Spinal cord (tissue), 10 donors: Measurements from ENCODE around the gene WTAP. TPM values are rescaled to one million over a fixed set of nuclear protein-coding genes. Genes with fewer than 3 reads are reported as not detected.

ENCODE experiments used
- DNase-seq, 6 donors: peaks; one replicate each; pipeline versions ENCODE4 v3.0.0 to v3.0.0-alpha.2; 2013 to 2015; ENCODE audit warnings: low spot score in 6 of 6, low read depth in 4 of 6
- H3K27ac ChIP-seq: one replicate; pipeline ENCODE4 v1.5.1; 2013; ENCODE audit warnings: low read depth, low read length, control low read depth
- H3K27me3 ChIP-seq: one replicate; pipeline ENCODE4 v1.6.1; 2013; ENCODE audit warnings: low read length; ENCODE audit not compliant: control insufficient read depth, insufficient read depth
- H3K36me3 ChIP-seq: one replicate; pipeline ENCODE4 v1.6.1; 2013; ENCODE audit warnings: low read length; ENCODE audit not compliant: control insufficient read depth, insufficient read depth
- H3K4me1 ChIP-seq: one replicate; pipeline ENCODE4 v1.6.1; 2013; ENCODE audit warnings: low read length; ENCODE audit not compliant: control insufficient read depth, insufficient read depth
- H3K4me3 ChIP-seq: one replicate; pipeline ENCODE4 v1.5.1; 2013; ENCODE audit warnings: low read depth, low read length, control low read depth
- H3K9me3 ChIP-seq: one replicate; pipeline ENCODE4 v1.6.1; 2013; ENCODE audit warnings: low read length; ENCODE audit not compliant: control insufficient read depth, insufficient read depth
- WGBS: methylation state at CpG from one replicate; pipeline ENCODE4 v1.1.5; 2013; ENCODE audit warnings: missing lambda C conversion rate; ENCODE audit not compliant: insufficient coverage; 5-methylcytosine and 5-hydroxymethylcytosine counted together
- polyA plus RNA-seq, 2 donors: library from polyadenylated mRNA; unstranded; fragments of 120-200 nt; gene quantifications; one replicate each; pipeline ENCODE4 v1.2.1, GENCODE V29; 2013; ENCODE audit not compliant: insufficient read length in 2 of 2
- total RNA-seq, 2 donors: library from RNA; depleted of rRNA in 1 of 2; stranded (reverse); fragments of 120-200 nt in 1 of 2; fragments of >200 nt in 1 of 2; gene quantifications; one replicate each; pipeline versions ENCODE4 v1.2.3 to v1.2.4, GENCODE V29; 2013 to 2014
- donor health status: healthy.

The WTAP gene
- total and polyA plus RNA-seq, 4 donors = 81.9 to 98.1 (median 92.3) TPM

- DNase-seq = no peak
- Histone ChIP-seq H3K4me3 (no peak overlapping the region), H3K4me1 (peaks cover 27% of the 10 kb centered on the region), H3K36me3 (peaks cover 51% of the 10 kb centered on the region), H3K27me3 (no peaks in the 10 kb centered on the region), H3K9me3 (no peaks in the 10 kb centered on the region), H3K27ac (no peak overlapping the region)
Measured at GRCh38 chr6:159766906-159767305, 39.6 kb downstream of the WTAP start.

GRCh38 chr6:159769470-159769869, 42.2 kb downstream of the WTAP start:
- no peaks in the 10 kb centered on the region for H3K27me3 ChIP-seq
- no peaks in the 10 kb centered on the region for H3K9me3 ChIP-seq
- H3K4me3 ChIP-seq = no peak overlapping the region
- H3K4me1 ChIP-seq = peaks cover 5% of the 10 kb centered on the region
- no peak for DNase-seq
- H3K27ac ChIP-seq = no peak overlapping the region
- H3K36me3 ChIP-seq = peaks cover 49% of the 10 kb centered on the region

DNA sequence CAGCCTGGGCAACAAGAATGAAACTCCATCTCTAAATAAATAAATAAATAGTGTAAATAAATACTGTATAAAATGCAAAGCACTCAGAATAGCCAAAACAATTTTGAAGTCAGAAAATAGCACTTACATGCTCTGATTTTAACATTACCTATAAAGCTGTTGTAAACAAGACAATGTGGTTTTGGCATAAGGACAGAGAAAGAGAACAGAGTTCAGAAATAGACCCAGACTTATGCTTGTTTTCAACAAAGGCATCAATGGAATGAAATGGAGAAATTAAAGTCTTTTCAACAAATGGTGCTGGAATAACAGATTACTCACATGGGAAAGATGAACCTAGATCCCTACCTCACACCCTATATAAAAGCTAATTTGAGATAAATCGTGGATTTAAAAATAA, 44.9 kb downstream of the WTAP start:
- WGBS = no CpG with 5 or more reads among the region's 1 CpG
- H3K4me3 ChIP-seq = no peak overlapping the region
- H3K4me1 ChIP-seq = no peaks in the 10 kb centered on the region
- no peak overlapping the region for H3K27ac ChIP-seq
- H3K27me3 ChIP-seq = no peaks in the 10 kb centered on the region
- H3K9me3 ChIP-seq = no peaks in the 10 kb centered on the region
- H3K36me3 ChIP-seq = peaks cover 48% of the 10 kb centered on the region
- DNase-seq = no peak

GRCh38 chr6:159777240-159777904, 50.1 kb downstream of the WTAP start:
- 98% methylated on average over 4 of the region's 7 CpGs for WGBS
- no peak for DNase-seq
- no peaks in the 10 kb centered on the region for H3K9me3 ChIP-seq
- H3K27me3 ChIP-seq = no peaks in the 10 kb centered on the region
- H3K27ac ChIP-seq = no peak overlapping the region
- H3K36me3 ChIP-seq = peaks cover 41% of the 10 kb centered on the region
- no peak overlapping the region for H3K4me3 ChIP-seq
- no peaks in the 10 kb centered on the region for H3K4me1 ChIP-seq

GRCh38 chr6:159778131-159778530, 50.8 kb downstream of the WTAP start:
- no peak for DNase-seq
- no peaks in the 10 kb centered on the region for H3K4me1 ChIP-seq
- H3K4me3 ChIP-seq = no peak overlapping the region
- H3K9me3 ChIP-seq = no peaks in the 10 kb centered on the region
- H3K27me3 ChIP-seq = no peaks in the 10 kb centered on the region
- peaks cover 35% of the 10 kb centered on the region for H3K36me3 ChIP-seq
- WGBS = no CpG with 5 or more reads among the region's 1 CpG
- no peak overlapping the region for H3K27ac ChIP-seq

GRCh38 chr6:159778542-159779103, 51.3 kb downstream of the WTAP start:
- Histone ChIP-seq H3K27ac (no peak overlapping the region), H3K36me3 (peaks cover 39% of the 10 kb centered on the region), H3K9me3 (no peaks in the 10 kb centered on the region), H3K27me3 (no peaks in the 10 kb centered on the region), H3K4me1 (no peaks in the 10 kb centered on the region), H3K4me3 (no peak overlapping the region)
- no peak for DNase-seq
- 63% methylated on average over 1 of the region's 3 CpGs for WGBS

GRCh38 chr6:159788276-159788675, 61.0 kb downstream of the WTAP start:
- Histone ChIP-seq H3K36me3 (peaks cover 19% of the 10 kb centered on the region), H3K27me3 (no peaks in the 10 kb centered on the region)

DNA sequence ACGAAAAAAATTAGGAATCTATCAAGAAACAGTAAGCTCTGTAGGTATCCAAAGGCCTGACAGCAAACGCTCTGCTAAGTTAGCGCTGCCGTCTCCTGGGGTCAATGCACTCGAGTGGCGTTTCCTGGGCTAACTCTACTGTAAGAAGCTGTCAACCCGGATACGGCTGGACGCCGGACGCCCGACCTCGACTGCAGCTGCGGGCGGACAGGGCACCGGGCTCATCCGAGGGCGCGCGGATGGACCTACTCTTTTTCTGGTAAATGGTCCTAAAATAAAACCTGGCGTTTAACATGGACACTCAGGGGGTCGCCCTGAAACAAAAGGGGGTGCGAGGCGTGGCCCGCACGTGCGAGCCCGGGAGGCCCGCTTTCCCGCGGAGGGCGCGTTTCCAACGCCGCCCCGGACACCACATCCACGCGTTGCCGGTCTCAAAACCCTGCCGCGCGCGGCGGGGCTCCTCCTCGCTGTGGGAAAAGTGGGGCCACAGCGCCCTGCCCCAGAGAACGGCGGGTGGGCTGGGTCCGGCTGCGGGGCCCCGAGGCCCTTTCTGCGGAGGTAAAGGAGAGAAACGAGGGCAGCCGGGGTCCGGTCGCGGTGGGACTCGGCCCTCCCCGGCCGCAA, 61.6 kb downstream of the WTAP start:
- DNase-seq = peak in 1 of 6 donors; percentile 32
- peak overlapping the region; percentile 70 for H3K4me3 ChIP-seq
- peak overlapping the region; percentile 96 for H3K27ac ChIP-seq
- H3K4me1 ChIP-seq = peaks cover 24% of the 10 kb centered on the region
- H3K27me3 ChIP-seq = no peaks in the 10 kb centered on the region
- no peaks in the 10 kb centered on the region for H3K9me3 ChIP-seq
- under 1% methylated on average over 60 of the region's 60 CpGs for whole genome bisulfite sequencing
- peaks cover 16% of the 10 kb centered on the region for H3K36me3 ChIP-seq

More at GRCh38 chr6:159788276-159788675, 61.0 kb downstream of the WTAP start:
- 61% methylated on average over 3 of the region's 15 CpGs for WGBS
- no peaks in the 10 kb centered on the region for H3K9me3 ChIP-seq
- no peak for DNase-seq
- no peak overlapping the region for H3K27ac ChIP-seq
- peak overlapping the region; percentile 70 for H3K4me3 ChIP-seq
- peaks cover 24% of the 10 kb centered on the region for H3K4me1 ChIP-seq

- WGBS = under 1% methylated on average over 58 of the region's 64 CpGs
- peaks cover 13% of the 10 kb centered on the region for H3K36me3 ChIP-seq
- H3K4me3 ChIP-seq = peak within 1 kb of the TSS; percentile 70
- peak within 1 kb of the TSS; percentile 96 for H3K27ac ChIP-seq
- peak; percentile 99 to 100 (median 100) for DNase-seq
- no peaks in the 10 kb centered on the region for H3K27me3 ChIP-seq
- H3K4me1 ChIP-seq = peaks cover 24% of the 10 kb centered on the region
- H3K9me3 ChIP-seq = no peaks in the 10 kb centered on the region
Measured at GRCh38 chr6:159789377-159790148, 62.3 kb downstream of the WTAP start, which contains the start of gene TCP1. Gene TCP1 (minus strand): TSS chr6:159789602. CDS start chr6:159789468, 134 bp downstream.
